ENCODE measurements around the gene ADGRV1. TPM values are rescaled to one million over a fixed set of nuclear protein-coding genes. Genes with fewer than 3 reads are reported as not detected.

The ADGRV1 gene
- total and polyA plus RNA-seq, 9 of the 15 experiments (the other 6 are each of a cell fraction or from before 2014, with no cell fraction given), result 21.7 to 156 (median 58.2) TPM

DNA sequence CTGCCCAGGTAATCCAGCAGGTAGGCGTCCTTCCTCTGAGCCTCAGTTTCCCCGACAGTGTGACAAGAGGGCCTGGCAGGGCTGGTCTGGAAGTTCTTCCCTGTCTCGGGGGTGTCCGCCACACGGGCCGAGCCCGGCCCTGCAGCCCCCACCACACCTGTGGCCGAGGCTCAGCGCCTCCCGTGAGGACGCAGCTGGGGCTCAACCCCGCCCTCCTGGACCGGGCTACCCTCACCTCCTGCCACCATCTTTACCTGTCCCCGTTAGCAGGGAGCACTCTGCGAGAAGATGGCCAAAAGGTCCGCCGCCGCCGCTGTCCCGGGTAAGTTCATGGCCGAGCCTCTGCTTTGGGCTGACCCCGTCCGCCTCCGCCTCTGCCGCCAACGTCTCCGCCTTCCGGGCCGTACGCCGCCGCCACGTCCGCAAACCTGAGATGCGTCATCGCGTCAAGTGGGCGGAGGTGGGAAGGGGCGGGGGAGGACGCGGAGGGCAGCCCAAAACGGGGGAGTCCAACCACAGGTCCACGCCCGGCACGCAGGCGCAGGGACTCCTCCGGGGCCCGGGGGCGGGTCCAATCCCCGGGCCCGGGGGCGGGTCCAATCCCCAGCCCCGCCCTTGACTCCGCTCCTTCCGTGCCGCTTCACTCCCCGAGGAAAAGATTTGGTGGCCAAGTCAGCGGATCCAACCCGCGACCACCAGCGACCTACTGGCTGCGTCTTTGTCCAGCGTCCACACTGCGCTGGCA, 29.2 kb upstream of the ADGRV1 start, which contains the start of gene LYSMD3 (continued):
- TF ChIP-seq CHD4 (IDR thresholded peaks at IDR 0.05; ENCODE audit: insufficient read depth, insufficient replicate concordance, low read depth, low read length, poor library complexity, severe bottlenecking) (no peak), SIN3B (IDR thresholded peaks at IDR 0.05; ENCODE audit: low read depth) (no peak), CCNT2 (IDR thresholded peaks at IDR 0.05; ENCODE audit: borderline replicate concordance, extremely low read depth, insufficient read length, low read depth, low read length) (peak; percentile 87), ZNF551 (CRISPR knock-in tag; IDR thresholded peaks at IDR 0.05) (no peak), KDM2B (CRISPR knock-in tag; IDR thresholded peaks at IDR 0.05) (no peak), FOXK2 (conservative IDR thresholded peaks at IDR 0.05 in 1 of 2, IDR thresholded peaks at IDR 0.05 in 1 of 2; ENCODE audit: low read depth in 2 of 2) (no peak), ZNF133 (CRISPR knock-in tag; IDR thresholded peaks at IDR 0.05) (no peak), KAT2B (IDR thresholded peaks at IDR 0.05; ENCODE audit: low read depth, low read length) (no peak), GATA2 (CRISPR knock-in tag; IDR thresholded peaks at IDR 0.05) (no peak), SIN3A (IDR thresholded peaks at IDR 0.05; ENCODE audit: borderline replicate concordance in 2 of 2, control insufficient read depth in 1 of 2, low read depth in 2 of 2, low read length in 2 of 2) (peak; percentile 48 to 53; a peak in 1 of 4 replicates), TGIF2 (CRISPR knock-in tag; IDR thresholded peaks at IDR 0.05) (no peak), JUNB (CRISPR knock-in tag; conservative IDR thresholded peaks at IDR 0.05) (no peak)
- TF ChIP-seq, protein P1, sequence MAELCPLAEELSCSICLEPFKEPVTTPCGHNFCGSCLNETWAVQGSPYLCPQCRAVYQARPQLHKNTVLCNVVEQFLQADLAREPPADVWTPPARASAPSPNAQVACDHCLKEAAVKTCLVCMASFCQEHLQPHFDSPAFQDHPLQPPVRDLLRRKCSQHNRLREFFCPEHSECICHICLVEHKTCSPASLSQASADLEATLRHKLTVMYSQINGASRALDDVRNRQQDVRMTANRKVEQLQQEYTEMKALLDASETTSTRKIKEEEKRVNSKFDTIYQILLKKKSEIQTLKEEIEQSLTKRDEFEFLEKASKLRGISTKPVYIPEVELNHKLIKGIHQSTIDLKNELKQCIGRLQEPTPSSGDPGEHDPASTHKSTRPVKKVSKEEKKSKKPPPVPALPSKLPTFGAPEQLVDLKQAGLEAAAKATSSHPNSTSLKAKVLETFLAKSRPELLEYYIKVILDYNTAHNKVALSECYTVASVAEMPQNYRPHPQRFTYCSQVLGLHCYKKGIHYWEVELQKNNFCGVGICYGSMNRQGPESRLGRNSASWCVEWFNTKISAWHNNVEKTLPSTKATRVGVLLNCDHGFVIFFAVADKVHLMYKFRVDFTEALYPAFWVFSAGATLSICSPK (IDR thresholded peaks at IDR 0.05; ENCODE audit: borderline replicate concordance), result no peak
- TF ChIP-seq, protein P2, sequence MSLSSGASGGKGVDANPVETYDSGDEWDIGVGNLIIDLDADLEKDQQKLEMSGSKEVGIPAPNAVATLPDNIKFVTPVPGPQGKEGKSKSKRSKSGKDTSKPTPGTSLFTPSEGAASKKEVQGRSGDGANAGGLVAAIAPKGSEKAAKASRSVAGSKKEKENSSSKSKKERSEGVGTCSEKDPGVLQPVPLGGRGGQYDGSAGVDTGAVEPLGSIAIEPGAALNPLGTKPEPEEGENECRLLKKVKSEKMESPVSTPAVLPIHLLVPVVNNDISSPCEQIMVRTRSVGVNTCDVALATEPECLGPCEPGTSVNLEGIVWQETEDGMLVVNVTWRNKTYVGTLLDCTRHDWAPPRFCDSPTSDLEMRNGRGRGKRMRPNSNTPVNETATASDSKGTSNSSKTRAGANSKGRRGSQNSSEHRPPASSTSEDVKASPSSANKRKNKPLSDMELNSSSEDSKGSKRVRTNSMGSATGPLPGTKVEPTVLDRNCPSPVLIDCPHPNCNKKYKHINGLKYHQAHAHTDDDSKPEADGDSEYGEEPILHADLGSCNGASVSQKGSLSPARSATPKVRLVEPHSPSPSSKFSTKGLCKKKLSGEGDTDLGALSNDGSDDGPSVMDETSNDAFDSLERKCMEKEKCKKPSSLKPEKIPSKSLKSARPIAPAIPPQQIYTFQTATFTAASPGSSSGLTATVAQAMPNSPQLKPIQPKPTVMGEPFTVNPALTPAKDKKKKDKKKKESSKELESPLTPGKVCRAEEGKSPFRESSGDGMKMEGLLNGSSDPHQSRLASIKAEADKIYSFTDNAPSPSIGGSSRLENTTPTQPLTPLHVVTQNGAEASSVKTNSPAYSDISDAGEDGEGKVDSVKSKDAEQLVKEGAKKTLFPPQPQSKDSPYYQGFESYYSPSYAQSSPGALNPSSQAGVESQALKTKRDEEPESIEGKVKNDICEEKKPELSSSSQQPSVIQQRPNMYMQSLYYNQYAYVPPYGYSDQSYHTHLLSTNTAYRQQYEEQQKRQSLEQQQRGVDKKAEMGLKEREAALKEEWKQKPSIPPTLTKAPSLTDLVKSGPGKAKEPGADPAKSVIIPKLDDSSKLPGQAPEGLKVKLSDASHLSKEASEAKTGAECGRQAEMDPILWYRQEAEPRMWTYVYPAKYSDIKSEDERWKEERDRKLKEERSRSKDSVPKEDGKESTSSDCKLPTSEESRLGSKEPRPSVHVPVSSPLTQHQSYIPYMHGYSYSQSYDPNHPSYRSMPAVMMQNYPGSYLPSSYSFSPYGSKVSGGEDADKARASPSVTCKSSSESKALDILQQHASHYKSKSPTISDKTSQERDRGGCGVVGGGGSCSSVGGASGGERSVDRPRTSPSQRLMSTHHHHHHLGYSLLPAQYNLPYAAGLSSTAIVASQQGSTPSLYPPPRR (CRISPR knock-in tag; IDR thresholded peaks at IDR 0.05; ENCODE audit: borderline replicate concordance), result no peak
- TF ChIP-seq, protein P3, sequence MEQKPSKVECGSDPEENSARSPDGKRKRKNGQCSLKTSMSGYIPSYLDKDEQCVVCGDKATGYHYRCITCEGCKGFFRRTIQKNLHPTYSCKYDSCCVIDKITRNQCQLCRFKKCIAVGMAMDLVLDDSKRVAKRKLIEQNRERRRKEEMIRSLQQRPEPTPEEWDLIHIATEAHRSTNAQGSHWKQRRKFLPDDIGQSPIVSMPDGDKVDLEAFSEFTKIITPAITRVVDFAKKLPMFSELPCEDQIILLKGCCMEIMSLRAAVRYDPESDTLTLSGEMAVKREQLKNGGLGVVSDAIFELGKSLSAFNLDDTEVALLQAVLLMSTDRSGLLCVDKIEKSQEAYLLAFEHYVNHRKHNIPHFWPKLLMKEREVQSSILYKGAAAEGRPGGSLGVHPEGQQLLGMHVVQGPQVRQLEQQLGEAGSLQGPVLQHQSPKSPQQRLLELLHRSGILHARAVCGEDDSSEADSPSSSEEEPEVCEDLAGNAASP (IDR thresholded peaks at IDR 0.05), result no peak
- TF ChIP-seq, protein P4, sequence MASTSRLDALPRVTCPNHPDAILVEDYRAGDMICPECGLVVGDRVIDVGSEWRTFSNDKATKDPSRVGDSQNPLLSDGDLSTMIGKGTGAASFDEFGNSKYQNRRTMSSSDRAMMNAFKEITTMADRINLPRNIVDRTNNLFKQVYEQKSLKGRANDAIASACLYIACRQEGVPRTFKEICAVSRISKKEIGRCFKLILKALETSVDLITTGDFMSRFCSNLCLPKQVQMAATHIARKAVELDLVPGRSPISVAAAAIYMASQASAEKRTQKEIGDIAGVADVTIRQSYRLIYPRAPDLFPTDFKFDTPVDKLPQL (IDR thresholded peaks at IDR 0.05; ENCODE audit: extremely low read depth, insufficient read length), result no peak

Data from K562 (cell line).